COR-L47 (cell line): Measurements from ENCODE around the gene SRGAP3.
"Not testable (repeated sequence)": the region's sequence is repeated elsewhere in the genome, so short reads cannot be mapped to it uniquely, and the experiment has no call there.

ENCODE experiments used
- DNase-seq: peaks from one replicate; lab custom pipeline; 2025; lab: John Stamatoyannopoulos, UW

Gene SRGAP3

DNA sequence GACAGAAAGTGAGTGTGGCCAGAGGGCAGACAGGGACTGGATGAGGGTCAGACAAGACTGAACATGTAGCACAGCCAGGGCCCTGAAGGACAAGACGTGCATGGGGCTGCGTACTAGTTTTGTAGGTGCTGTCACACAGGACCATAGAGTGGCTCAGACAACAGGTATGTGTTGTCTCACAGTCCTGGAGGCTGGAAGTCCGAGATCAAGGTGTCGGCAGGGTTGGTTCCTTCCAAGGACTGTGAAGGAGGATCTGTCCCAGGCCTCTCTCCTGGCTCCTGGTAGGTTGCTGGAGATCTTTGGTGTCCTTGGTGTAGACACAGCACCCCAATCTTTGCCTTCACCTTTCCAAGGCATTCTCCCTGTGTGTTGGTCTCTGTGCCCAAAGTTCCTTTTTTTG, 136.4 kb downstream of the SRGAP3 start:
- DNase-seq: no peak

DNA sequence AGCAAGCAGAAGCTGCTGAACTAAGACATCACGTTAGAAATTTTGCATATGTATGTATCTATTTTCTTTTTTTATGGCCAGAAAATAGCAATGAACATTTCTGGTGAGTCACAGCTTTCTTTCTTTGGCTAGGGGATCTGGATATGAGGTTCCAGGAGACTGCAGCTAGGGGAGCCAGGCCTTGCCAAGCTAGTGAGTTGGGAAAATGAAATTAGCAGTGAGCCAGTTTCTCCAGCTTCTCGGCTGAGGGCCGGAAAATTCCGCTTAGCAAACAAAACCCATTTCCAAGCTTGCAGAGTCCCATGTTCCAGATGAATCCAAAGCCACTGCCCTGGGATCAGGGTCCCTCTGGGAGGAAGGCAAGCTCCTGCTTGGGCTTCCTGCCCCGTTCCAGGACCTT, 137.6 kb downstream of the SRGAP3 start:
- DNase-seq: no peak

DNA sequence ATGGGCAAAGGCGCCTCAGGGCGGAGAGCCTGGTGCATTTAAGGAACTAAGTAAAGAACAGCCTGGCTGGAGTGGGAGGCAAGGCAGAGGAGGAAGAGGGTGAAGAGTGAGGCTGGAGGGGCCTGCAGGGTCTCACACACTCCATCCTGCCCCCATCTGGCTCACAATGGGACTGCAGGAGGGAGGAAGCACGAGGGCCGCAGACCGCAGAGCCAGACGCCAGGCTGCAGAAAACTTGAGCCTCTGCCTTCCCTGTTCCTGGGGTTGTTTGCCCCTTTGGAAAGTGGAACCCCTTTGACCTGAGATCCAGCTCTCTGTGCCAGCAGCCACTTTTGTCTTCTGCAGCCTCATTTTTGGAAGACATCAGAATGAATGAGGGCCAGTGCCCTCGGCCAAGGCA, 138.0 kb downstream of the SRGAP3 start:
- no peak for DNase-seq

DNA sequence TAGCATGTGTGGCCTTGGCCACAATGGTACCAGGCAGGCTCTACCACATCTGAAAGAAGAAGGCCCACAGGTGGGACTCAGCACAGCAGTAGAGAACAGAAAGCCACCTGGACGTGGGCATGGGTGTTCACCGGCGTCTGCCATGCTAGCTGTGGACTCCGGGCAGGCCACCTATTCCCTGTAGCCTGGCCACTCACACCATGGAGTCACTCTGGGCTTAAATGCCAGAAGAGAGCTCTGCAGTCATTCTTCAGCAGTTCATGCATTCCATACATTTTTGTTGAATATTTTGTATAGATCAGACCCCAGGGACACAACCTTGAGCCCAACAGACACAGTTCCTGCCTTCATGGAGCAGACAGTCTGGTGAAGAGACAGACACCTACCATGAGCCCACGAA, 138.6 kb downstream of the SRGAP3 start:
- DNase-seq: no peak

DNA sequence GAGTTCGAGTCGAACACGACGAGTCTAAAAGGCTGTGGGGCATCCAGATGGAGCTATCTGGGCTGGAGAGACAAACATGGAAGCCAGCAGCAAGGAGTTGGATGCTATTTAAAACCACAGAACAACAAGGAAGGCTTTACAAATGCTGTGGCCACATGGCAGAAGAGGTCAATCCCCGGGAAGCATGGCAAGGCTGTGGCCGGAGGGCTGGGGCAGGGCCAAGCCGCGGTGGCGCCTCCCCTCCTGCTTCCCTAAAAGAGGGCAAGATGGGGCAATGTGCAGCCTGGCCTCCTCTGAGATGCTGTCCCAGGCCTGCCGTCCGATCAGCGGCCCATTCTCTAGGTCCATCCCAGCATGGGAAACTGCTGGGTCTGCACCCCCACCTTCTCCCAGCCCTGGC, 139.1 kb downstream of the SRGAP3 start:
- DNase-seq: no peak

DNA sequence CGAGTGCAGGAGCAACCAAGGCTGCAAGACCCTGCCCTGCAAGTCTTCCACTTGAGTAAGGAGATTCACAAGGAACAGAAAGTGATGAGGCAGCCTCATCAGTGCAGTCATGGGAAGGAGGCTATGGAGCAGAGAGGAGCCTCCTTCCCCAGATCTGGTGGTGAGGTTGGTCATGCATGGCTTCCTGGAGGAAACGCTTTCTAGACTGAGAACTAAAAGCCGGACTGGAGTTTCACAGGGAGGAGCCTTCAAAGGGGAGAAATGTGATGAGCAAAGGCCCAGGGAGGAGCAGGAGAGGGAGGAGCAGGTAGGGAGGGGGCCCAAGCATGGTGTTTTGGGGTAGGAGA, 139.9 kb downstream of the SRGAP3 start:
- no peak for DNase-seq

DNA sequence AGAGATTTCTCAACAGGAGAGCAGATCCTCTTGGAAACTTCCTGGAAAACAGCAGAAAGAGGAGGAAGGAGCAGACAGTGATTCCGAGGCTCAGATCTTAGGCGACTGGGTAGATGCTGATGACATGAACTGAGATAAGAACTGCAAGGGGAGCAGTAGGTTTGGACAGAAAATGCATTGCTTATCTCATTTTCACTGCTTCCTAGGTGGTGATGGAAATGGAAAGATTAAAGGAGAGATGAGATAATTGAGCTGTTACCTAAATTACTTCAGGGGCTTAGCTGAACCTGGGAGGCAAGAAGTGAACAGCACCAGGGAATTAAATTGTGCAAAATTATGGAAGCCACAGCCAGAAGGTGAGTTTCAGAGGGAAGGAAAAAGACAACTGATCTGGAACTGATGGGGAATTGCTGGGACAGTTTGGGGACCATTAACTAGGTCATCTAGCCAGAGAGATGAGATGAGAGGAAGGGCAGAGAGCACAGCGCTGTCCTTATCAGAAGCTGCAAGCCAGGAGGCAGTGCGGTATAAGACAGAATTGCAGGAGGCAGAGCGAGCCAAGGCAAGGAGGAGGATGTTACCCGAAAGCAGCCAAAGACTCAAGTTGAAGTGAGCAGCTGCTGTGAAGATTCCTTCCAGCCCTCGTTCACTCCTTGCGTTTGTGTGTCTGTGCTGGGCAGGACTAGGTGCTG, 140.4 kb downstream of the SRGAP3 start:
- DNase-seq: no peak

DNA sequence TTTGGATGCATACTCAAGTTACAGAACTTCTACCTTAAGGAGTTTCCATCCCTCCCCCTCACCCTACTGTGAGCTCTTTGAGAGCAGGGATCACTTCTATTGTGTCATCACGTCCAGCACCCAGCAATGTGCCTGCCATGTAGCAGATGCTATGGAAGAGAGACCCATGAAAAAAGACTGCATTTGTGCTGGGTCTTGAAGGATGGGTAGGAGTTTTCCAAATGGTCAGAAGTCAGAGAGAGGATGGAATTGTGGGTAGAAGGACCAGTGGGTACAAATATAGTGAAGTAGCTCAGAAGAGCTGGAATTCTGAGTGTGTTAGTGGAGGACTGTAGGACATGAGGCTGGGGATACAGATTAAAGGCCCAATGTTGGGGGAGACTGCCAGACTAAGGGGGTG, 141.7 kb downstream of the SRGAP3 start:
- DNase-seq: no peak

DNA sequence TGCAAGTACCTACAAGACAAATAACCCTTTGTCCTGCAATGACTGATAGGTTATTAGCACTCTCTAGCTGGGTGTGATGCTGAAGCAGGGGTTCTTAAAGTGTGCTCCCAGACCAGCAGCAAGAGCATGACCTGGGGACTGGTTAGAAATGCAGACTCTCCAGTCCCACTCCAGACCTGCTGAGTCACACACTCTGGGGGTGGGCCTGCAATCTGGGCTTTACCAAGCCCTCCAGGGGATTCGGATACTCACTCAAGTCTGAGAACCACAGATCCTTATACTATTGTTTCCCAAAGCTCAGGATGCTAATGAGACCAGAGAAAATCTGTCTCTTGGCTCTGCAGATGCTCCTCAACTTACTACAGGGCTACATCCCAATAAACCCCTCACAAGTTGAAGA, 144.0 kb downstream of the SRGAP3 start:
- no peak for DNase-seq

DNA sequence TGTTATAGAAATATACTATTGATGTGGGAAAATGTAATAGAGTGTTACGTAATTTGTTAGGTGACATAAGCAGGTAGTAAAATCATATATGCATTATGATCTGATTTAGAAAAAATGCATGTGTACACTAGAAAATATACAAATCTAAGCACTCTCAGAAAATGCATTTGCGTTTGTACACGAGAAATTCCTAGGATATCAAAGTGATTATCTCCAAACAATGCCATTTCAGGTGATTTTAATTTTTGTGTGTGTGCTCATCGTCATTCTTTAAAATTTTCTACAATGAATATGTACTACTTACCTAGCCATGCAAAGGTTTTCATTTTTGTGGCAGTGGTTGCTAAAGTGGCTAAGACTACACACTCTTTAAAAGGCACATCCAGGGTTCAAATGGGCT, 145.3 kb downstream of the SRGAP3 start:
- no peak for DNase-seq

DNA sequence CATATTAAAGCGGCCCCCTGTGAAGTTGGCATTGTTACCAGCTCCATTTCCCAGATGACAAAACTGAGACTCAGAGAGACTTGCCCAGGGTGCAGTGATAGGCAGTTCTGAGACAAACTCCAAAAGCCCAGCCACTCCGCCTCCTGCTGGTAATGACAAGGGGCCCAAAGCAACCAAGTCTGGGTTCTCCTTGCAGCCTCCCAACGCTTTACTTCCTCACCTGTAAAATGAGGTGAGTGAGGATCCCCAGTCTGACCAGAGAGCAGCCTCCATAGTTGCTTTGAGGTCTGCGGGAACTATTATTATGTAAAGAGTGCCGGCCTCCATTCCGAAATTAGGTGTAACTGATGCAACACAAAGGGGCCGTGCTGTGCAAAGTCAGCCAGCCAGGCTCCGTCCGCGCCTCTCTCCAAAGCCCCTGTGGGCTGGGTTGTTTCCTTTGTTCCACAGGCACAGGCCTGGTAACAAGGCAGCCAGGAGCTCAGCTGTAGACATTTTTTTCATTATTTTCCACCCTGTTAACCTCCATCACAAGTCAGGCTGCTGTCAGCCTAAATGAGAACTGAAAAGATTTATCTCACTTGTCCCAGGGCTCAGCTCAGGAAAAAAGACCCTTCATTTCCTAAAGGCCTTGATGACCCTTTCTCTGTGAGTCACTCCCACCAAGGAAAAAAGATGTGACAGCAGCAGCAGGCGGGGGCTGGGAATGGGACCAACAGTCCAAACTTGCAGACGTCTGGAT, 147.0 kb downstream of the SRGAP3 start:
- DNase-seq: peak; percentile 54

DNA sequence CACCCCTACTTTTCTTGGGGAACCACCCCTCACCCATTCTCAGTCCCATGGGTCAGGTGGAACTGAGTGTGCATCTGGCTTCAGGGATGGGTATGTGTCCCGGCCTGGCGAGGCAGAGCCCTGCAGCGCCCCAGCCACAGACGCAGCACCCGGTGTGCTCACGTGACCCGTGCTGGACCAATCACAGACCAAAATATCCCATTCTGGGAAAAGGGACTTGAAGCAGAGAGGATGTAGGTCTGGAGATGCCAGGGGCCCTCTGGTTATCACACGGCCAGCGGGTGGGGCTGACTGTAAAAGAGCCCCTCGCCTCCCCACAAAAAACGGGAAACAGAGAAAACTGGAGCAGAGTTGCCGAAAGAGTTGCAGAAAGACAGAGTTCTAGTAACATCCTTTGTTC, 148.2 kb downstream of the SRGAP3 start:
- no peak for DNase-seq

DNA sequence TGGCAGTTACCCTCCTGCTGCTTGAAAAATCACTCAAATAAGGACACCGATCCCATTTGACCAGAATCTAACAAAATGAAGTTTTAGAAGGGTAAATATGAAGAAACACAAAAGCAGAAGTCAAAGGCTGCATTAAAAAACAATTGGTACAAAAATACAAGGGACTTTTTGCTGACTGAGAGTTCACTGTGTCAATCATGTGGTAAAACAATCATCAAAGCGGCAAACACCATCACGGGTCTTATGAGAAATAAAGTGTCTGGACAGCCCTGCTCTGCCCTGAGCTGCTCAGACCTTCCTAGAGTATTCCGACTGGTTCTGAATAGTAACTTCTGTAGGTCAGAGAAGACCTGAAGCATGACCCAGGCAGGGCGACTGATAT, 148.9 kb downstream of the SRGAP3 start:
- no peak for DNase-seq

DNA sequence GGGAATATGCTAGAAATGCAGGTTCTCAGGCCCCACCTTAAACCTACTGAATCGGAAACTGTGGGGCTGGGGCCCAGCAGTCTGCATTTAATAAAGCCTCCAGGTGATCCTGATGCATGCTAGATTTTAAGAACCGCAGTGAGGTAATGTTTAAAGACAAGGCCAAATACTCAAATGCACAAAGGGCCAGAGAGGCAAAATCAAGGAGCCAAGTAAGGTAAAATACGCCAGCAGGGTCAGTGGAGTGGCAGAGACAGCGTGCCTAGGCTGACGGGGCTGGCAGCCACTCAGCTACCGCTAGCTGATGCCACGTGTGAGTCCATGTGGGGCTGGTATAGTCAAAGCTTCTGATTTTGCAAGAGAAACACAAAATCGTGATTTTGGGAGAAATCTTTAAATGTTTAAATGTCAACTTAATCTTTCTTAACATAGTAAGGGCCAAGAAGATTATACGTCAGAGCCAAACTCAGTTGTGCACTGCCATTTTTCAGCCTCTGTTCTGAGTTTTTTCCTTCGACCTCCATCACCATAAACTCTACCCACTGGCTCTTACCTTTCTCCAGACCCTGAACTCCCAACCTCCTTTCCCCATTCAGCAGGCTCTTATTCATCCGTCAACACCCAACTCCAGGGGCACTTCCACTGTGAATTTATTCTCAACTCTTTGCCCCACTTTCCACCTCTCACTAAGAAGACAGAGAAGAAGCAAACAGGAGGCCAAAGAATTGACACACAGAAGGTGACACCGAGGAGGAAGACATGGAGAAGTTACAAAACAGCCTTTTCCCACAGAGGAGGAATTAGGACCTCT, 149.5 kb downstream of the SRGAP3 start:
- no peak for DNase-seq

DNA sequence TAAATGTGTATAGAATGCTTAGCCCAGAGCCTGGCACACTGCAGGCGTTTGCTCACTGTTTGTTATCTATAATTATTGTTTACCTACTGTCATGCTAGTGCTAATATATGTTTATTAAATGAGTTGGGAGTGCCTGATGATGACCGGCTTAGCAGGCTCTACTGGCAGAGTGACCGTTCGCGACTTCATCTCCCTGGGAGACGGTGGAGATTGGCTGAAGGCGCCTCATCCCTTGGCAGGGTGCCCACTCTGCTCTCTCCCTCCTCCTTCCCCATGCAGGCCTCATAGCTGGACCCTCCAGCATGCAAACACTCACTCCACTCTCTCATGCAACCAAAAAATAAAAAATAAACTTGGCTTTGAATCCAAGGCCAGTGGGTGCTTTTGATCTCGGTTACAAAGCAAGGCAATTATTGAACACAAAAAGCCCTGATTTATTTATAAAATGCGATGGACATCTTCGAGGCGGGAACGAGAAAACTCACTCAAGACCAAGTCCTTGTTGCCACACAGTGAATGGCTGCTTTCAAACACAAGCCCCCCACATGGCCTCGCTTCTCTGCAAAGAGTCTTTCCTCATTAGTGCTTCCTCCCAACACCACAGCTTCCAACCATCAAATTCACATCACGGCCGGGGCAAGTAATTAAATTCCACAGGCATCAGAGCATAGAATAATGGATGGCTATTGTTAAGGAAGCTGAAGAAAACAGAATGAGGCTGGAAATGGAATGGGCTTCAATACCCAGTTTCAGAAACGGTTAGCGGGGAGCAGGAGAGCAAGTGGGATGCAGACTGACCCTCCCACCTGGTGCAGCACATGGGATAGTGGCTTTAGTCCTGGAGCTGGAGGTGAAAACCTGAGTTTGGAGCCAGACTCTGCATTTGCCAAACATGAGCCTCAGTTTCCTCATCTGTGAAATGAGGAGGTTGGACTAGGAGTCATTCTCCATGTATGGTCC, 150.4 kb downstream of the SRGAP3 start:
- peak; percentile 85 for DNase-seq

DNA sequence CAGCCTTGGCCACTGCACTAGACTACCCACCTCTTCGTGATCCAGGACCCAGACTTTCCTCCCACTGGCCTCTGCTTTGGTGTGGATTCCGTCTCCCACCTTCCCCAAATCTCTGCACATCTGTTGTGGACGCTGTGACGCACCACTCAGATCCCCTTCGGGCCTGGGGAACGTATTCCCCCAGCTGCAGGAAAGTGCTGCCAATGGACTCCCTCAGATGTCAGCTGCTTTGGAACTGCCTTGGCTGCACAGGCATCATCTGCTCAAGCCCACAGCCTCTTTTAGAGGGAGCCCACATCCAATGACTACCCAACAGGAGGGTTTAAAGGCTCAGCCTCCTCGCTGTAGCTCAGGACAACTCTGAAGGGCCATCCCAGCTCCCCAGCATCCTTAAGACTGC, 152.0 kb downstream of the SRGAP3 start:
- DNase-seq: no peak

DNA sequence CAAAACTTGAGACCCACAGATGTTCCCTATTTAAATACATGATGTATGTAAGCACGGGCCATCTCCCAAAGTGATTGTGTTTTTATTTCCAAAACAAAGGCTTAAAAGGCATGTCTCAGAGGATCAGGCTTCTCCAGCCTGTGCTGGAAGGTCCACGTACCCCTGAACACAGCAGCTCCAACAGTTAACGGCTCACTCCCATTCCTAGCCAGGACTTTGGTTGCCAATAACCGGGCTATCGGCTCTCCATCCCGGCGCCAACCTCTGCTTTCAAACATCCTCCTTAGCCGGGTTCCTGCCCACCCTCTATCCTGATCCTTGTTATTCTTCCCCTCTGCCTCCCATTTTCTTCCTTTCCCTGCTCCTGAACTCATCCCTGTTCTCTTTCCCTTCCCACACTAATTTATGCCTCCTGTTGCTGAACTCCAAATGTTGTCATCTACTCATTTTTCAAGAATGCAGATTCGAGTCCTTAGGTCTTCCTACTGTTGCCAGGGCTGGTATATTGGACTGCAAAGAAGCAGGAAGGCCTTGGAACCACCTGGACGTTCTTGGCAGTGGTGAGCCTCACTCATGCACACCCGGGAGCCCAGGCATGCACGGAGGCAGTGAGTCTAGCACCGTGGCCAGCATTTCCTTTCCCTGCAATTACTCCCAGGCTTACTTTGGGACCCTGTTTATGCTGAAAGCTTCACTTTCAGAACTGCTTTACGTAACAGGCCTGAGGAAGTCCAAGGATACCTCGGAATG, 157.8 kb downstream of the SRGAP3 start:
- no peak for DNase-seq

DNA sequence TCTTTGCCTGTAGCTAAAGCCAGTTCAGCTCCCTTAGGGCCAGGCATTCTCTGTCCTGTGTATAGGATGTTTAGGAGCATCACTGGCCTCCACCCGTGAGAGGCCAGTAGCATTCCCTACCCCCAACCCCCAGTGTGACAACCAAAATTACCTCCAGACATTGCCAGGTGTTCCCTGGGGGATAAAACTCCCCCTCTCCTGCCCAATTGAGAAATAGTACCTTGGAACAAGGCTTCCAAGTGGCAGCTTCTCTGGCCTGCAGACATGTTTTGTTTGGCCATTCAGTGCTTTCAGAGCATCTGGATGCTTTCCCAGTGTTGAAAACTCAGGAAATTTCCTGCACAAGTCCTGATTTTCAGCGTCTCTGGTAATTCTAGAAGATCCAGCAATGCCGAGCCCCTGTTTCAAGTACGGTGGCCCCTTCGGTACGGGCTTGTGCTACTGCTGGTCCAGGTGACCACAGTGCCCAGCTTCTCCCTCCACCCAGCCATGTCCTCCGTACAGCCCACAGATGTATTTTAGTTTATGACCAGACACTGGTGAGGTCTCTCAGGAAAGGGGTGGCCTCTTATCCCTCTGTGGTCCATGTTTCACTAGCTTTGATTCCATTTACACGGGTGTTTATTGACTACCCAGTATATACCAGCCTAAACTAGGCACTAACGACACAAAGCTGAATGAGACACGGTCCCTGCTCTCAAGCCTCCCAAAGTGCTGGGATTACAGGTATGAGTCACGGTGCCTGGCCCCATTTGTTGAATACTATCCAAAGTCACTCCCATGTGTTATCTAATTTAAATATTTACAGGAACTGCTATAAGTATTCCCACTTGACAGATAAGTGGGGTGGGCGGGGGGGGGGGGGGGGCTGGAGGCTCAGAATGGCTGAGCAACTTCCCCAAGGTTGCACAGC, 160.7 kb downstream of the SRGAP3 start:
- no peak for DNase-seq

DNA sequence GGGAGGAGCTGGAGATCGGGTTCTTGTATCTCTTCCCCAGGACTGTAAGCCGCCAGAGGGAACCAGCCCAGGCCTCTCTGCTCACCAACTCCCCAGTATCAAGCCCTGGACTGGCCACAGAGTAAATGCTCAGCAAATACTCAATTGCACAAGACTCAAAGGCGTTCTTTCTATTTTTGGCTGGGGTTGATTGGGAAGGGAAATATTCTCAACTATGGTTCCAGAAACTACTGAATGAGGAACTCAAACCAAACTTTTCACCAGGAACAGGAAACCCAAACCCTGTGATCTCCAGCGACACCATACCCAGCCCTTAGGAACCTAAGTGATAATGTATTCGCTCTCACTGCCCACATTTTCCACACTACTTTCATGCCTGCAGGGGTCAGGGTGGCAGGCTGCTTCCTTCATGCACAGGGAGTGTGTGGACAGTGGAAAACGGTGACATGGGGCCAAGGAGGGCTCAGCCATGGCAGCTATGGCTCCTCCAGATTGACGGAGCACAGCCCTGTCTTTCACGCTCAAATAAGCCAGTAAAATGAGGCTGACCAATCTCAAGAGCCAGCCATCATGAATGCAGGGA, 161.5 kb downstream of the SRGAP3 start:
- DNase-seq: no peak

DNA sequence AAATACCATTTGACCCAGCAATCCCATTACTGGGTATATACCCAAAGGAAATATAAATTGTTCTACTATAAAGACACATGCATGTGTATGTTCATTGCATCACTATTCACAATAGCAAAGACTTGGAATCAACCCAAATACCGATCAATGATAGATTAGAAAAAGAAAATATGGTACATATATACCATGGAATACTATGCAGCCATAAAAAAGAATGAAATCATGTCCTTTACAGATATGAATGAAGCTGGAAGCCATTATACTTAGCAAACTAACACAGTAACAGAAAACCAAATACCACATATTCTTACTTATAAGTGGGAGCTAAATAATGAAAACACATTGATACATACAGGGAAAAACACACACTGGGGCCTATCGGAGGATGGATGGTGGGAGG, 164.0 kb downstream of the SRGAP3 start:
- DNase-seq: not testable (repeated sequence)
